OCI-LY3 (cell line): ENCODE data around the gene MARK4.

Experiments used
- EZH2phosphoT487 ChIP-seq: fragments of 200-600 bp; shearing (Covaris generic); IDR thresholded peaks from 2 replicates; pipeline ENCODE4 v1.6.1; 2018; ENCODE audit warnings: antibody characterized with exemption, mixed run types, low read depth
- TF ChIP-seq, protein P1 (sequence below): fragments of 200-600, 300-600 bp; sonication (generic); IDR thresholded peaks from 2 replicates; pipeline ENCODE4 v1.5.1; 2014; ENCODE audit warnings: antibody characterized with exemption, low read length, low read depth

DNA sequence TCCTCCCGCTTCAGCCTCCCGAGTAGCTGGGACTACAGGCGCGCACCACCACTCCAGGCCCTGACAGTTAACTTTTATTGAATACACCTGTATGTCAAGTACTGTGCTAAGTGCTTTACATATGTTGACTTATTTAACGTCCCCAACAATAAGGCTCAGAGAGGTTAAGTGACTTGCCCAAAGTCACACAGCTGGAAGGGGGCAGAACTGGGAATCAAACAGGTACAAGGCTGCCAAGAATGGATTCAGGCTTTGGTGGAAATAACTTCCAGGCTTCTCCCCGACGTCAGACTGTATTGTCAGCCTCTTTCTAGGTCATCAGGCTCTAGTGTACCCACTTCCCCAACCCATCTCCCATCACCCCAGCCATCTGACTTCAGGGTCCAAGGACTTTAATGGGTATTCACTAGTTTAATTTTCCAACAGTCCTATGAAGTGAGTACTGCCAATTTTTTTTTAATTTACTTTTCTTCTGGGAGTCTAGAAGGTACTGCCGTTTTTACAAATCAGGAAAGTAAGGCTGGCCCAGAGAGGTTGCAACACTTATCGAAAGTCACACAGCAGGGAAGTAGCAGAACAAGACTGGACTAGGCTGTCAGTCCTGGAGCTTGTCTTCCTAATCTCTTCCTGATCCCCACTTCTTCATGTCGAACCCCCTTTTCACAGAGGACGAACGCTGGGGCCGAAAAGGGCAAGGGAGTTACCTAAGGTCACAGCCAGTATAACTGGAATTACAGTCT lies 76.5 kb downstream of the MARK4 start:
- TF ChIP-seq EZH2phosphoT487, result no peak
- TF ChIP-seq, protein P1, sequence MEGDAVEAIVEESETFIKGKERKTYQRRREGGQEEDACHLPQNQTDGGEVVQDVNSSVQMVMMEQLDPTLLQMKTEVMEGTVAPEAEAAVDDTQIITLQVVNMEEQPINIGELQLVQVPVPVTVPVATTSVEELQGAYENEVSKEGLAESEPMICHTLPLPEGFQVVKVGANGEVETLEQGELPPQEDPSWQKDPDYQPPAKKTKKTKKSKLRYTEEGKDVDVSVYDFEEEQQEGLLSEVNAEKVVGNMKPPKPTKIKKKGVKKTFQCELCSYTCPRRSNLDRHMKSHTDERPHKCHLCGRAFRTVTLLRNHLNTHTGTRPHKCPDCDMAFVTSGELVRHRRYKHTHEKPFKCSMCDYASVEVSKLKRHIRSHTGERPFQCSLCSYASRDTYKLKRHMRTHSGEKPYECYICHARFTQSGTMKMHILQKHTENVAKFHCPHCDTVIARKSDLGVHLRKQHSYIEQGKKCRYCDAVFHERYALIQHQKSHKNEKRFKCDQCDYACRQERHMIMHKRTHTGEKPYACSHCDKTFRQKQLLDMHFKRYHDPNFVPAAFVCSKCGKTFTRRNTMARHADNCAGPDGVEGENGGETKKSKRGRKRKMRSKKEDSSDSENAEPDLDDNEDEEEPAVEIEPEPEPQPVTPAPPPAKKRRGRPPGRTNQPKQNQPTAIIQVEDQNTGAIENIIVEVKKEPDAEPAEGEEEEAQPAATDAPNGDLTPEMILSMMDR, result no peak
